Ascending aorta (tissue), 2 donors: Measurements from ENCODE around the gene ANGPTL2. TPM values are rescaled to one million over a fixed set of nuclear protein-coding genes. Genes with fewer than 3 reads are reported as not detected.

ENCODE experiments used
- DNase-seq, 2 donors: peaks; one replicate each; pipeline ENCODE4 v3.0.0-alpha.2; 2019; ENCODE audit warnings: low spot score in 2 of 2
- H3K27ac ChIP-seq, 2 donors: fragments of 200-600 bp; sonication (generic); one replicate each; pipeline ENCODE4 v1.5.1; 2016 to 2017; ENCODE audit warnings: mild to moderate bottlenecking in 1 of 2
- H3K27me3 ChIP-seq: fragments of 200-600 bp; sonication (generic); one replicate; pipeline ENCODE4 v1.5.1; 2017
- H3K36me3 ChIP-seq, 2 donors: fragments of 200-600 bp; sonication (generic); one replicate each; pipeline ENCODE4 v1.5.1; 2016
- H3K4me1 ChIP-seq, 2 donors: fragments of 200-600 bp; sonication (generic); one replicate each; pipeline ENCODE4 v1.5.1; 2016 to 2017; ENCODE audit warnings: mild to moderate bottlenecking in 1 of 2
- H3K4me3 ChIP-seq, 2 donors: fragments of 200-600 bp; sonication (generic); one replicate each; pipeline ENCODE4 v1.5.1; 2016 to 2017; ENCODE audit warnings: mild to moderate bottlenecking in 1 of 2
- H3K9me3 ChIP-seq, 2 donors: fragments of 200-600 bp; sonication (generic); one replicate each; pipeline ENCODE4 v1.5.1; 2016
- CTCF ChIP-seq, 3 experiments: fragments of 200-600 bp in 2 of 3; fragments of 450-650 bp in 1 of 3; sonication (generic) in 2 of 3; IDR thresholded peaks; one replicate each; pipeline ENCODE4 v1.5.1; 2016 to 2019; ENCODE audit warnings: antibody characterized with exemption in 3 of 3, mild to moderate bottlenecking in 1 of 3, moderate library complexity in 1 of 3
- intact Hi-C: fragments of 100-400 bp; cut with DNase I; formaldehyde crosslinking; loops from one replicate; pipeline ENCODE4 v1.15.1; 2023
- total RNA-seq: library from RNA; depleted of rRNA; stranded (reverse); fragments of >200 nt; gene quantifications from one replicate; pipeline ENCODE4 v1.1.0, GENCODE V29; 2016

Gene ANGPTL2
- total RNA-seq, 1 donor from 2014 or later, result 19.6 TPM

DNA sequence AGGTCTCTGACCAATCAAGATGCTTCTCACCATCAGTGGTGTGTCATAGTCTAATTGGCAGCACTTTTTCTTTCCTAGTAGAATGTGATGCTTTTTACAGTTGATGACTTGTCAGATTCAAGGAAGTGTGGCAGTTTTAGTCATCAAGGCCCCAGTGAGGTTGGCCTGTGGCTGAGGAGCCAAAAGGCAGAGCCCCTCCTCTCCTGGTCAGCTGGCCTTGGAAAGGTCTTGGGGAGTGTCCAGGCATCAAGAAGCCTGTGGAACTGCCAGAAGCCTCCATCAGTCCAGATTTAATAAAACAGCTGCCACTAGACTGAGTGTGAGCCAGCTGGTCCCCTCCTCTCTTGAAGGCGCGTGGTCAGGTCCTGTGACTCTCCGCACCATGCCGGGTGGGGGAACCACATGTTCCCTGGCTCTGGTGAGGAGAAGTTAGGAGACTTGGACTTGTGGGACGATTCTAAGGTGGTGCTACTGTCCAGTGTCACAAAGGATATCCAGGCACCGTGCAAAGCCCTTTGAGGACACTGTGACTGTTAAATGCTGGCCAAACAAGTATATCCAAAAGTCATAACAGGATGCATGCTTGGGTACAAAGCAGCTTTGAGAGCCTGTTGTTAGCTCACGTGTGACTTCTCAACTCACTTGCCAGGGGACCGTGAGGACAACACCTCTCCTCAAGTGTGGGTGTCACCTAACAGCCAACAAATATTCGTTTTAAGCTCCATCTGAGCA, 6.1 kb upstream of the ANGPTL2 start:
- Histone ChIP-seq H3K4me1 (peaks cover 9 to 36% of the 10 kb centered on the region in 2 donors), H3K4me3 (no peak overlapping the region), H3K9me3 (no peaks in the 10 kb centered on the region), H3K27ac (peak overlapping the region; percentile 61 to 75), H3K27me3 (no peaks in the 10 kb centered on the region), H3K36me3 (no peaks in the 10 kb centered on the region)
- TF ChIP-seq CTCF (IDR thresholded peaks at IDR 0.05), result no peak
- peak; percentile 77 to 85 for DNase-seq
- intact Hi-C loops, result no loop called here

DNA sequence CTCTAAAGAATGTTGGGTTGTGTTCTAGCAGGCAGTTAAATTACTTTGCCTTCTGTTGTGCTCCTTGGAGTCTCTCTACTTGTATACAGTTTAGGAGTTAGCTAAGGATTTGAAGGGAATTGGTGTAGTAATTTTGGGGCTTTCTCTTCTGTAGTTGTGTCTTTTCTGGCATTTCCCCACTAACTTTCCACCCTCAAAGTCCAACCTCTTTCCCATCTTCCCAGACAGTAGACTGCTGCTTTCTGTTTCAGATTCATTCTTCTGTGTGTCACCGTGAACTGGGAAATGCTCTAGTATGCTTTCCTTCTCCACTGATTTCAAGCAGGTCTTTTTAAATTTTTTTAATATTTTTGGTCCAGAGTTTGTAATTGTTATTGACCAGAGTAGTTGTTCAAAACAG, 4.5 kb upstream of the ANGPTL2 start:
- no peak for DNase-seq
- Histone ChIP-seq H3K4me1 (peaks cover 14 to 32% of the 10 kb centered on the region in 2 donors), H3K36me3 (no peaks in the 10 kb centered on the region), H3K9me3 (no peaks in the 10 kb centered on the region), H3K27ac (no peak overlapping the region), H3K4me3 (no peak overlapping the region), H3K27me3 (no peaks in the 10 kb centered on the region)
- TF ChIP-seq CTCF (IDR thresholded peaks at IDR 0.05), result no peak
- intact Hi-C loops, result no loop called here

DNA sequence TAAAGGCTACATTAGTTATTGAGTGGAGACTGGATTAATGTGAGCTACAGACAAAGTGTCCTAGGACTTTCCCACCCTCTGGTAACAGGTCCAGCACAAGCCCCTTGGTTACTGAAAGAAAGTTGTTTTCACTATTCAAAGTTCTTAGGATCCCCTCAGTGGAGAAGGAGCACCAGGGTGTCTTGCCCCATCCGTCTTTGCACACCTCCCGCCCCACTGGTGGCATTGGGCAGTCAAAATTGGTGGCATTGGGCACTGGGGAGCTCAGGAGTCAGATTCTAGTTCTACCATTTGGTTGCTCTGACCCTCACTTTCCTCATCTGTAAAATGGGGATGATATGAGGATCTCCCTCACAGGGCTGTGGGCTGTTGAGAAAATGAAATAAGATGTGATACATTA, 2.4 kb upstream of the ANGPTL2 start:
- Histone ChIP-seq H3K36me3 (no peaks in the 10 kb centered on the region), H3K4me1 (peaks cover 16 to 32% of the 10 kb centered on the region in 2 donors), H3K9me3 (no peaks in the 10 kb centered on the region), H3K27ac (no peak overlapping the region), H3K4me3 (no peak overlapping the region), H3K27me3 (no peaks in the 10 kb centered on the region)
- no peak for DNase-seq
- TF ChIP-seq CTCF (IDR thresholded peaks at IDR 0.05), result no peak
- intact Hi-C loops, result loop anchor here (5.0 kb wide), 1 partner anchor 102 kb away; no protein-coding TSS in a partner anchor

GRCh38 chr9:127124111-127124531, 1.7 kb upstream of the ANGPTL2 start:
- intact Hi-C loops, result loop anchor here (5.0 kb wide), 1 partner anchor 102 kb away; no protein-coding TSS in a partner anchor
- no peaks in the 10 kb centered on the region for H3K36me3 ChIP-seq
- TF ChIP-seq CTCF (IDR thresholded peaks at IDR 0.05), result no peak
- peaks cover 16 to 32% of the 10 kb centered on the region in 2 donors for H3K4me1 ChIP-seq
- no peak overlapping the region for H3K4me3 ChIP-seq
- DNase-seq, result no peak
- H3K27ac ChIP-seq, result no peak overlapping the region
- H3K27me3 ChIP-seq, result no peaks in the 10 kb centered on the region
- H3K9me3 ChIP-seq, result no peaks in the 10 kb centered on the region

GRCh38 chr9:127123064-127123890, 842 bp upstream of the ANGPTL2 start:
- TF ChIP-seq CTCF (IDR thresholded peaks at IDR 0.05), result no peak
- Histone ChIP-seq H3K27me3 (no peaks in the 10 kb centered on the region), H3K36me3 (peaks cover 0 to 2% of the 10 kb centered on the region in 2 donors), H3K27ac (peak overlapping the region; percentile 90 to 93), H3K9me3 (no peaks in the 10 kb centered on the region), H3K4me3 (peak overlapping the region; percentile 67 to 77), H3K4me1 (peaks cover 13 to 28% of the 10 kb centered on the region in 2 donors)
- no peak for DNase-seq
- intact Hi-C loops, result loop anchor here (1.0 to 5.0 kb wide), 4 partner anchors 32 to 101 kb away; no protein-coding TSS in a partner anchor
